Activated naive CD4-positive, alpha-beta T cell treated with anti-CD3 and anti-CD28 coated beads, Interleukin-2, amount 10 ng/mL, durations not matched to agents 7 days and 5 days (primary cell): Measurements from ENCODE around the gene OR10A2.
"Not testable (repeated sequence)": the region's sequence is repeated elsewhere in the genome, so short reads cannot be mapped to it uniquely, and the experiment has no call there.

Experiments used
- CTCF ChIA-PET: fragments of 350-600 bp; sonication (Branson Sonifier 250); formaldehyde crosslinking; loops from one replicate; lab custom pipeline; 2021; ENCODE audit warnings: antibody characterized with exemption; lab: Charles Lee
- DNase-seq: peaks from one replicate; pipeline ENCODE4 v3.0.0-alpha.2; 2020
- H3K27ac Mint-ChIP-seq: one replicate; pipeline ENCODE4 v1.8.0; 2021; ENCODE audit warnings: mild to moderate bottlenecking, moderate library complexity, mixed read lengths
- H3K27me3 Mint-ChIP-seq: one replicate; pipeline ENCODE4 v1.8.0; 2021; ENCODE audit warnings: mild to moderate bottlenecking, mixed read lengths
- H3K36me3 Mint-ChIP-seq: one replicate; pipeline ENCODE4 v1.8.0; 2021; ENCODE audit warnings: mixed read lengths
- H3K4me1 Mint-ChIP-seq: one replicate; pipeline ENCODE4 v1.8.0; 2021; ENCODE audit warnings: mixed read lengths
- H3K4me3 Mint-ChIP-seq: one replicate; pipeline ENCODE4 v1.8.0; 2021; ENCODE audit warnings: mild to moderate bottlenecking, moderate library complexity, mixed read lengths
- H3K9me3 Mint-ChIP-seq: one replicate; pipeline ENCODE4 v1.8.0; 2021; ENCODE audit warnings: mixed read lengths

Gene OR10A2

DNA sequence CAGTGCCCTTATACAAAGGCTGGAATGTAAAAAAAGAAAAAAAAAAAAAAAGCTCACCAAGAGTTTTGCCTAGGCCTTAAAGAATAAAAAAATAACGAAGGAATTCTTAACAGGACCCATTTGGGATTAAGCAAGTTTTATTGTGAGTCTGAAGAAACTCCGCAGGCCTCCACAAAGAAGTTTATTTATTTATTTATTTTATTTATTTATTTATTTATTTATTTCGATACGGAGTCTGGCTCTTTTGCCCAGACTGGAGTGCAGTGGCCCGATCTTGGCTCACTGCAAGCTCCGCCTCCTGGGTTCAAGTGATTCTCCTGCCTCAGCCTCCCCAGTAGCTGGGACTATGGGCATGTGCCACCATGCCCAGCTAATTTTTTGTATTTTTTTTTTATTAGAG lies 8.1 kb upstream of the OR10A2 start:
- H3K27me3 Mint-ChIP-seq, H3K27ac Mint-ChIP-seq, H3K4me1 Mint-ChIP-seq, CTCF ChIA-PET, H3K4me3 Mint-ChIP-seq, H3K36me3 Mint-ChIP-seq, DNase-seq: not testable (repeated sequence)
- H3K9me3 Mint-ChIP-seq, result peaks cover 15% of the 10 kb centered on the region

DNA sequence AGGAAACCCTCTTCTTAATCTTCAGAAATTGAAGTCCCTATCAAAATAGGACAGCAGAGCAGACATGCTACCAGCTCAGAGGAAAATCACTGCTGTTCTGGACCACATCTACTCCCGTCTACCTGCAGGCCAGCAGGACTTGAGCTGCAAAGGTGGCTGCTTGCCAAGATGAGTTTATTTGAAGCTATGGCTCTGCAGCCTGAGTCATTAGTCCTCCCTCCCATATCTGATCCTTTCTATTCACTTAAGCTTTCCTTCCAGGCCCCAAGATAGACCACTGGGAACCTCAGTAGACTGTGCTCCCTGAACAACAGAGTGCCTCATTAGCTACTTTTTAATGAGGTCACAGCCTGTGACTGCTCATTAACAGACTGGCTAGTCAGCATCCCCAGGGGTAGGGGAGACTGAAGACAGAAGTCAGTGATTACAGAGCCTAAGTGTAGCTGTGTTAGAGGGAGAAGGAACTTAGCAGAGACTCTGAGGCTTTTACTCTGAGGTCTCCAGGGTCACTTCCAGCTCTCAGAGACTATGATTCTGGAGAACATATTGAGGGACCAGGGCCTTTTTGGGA lies 6.8 kb upstream of the OR10A2 start:
- Mint-ChIP-seq H3K4me1 (peaks cover 2% of the 10 kb centered on the region), H3K9me3 (peaks cover 12% of the 10 kb centered on the region), H3K4me3 (no peak overlapping the region), H3K36me3 (no peaks in the 10 kb centered on the region), H3K27me3 (no peaks in the 10 kb centered on the region), H3K27ac (no peak overlapping the region)
- DNase-seq, result no peak
- CTCF ChIA-PET, result interaction anchor here (1.1 kb wide), 1 partner anchor 9 kb away, joined by 3 read pairs; no protein-coding TSS in a partner anchor

DNA sequence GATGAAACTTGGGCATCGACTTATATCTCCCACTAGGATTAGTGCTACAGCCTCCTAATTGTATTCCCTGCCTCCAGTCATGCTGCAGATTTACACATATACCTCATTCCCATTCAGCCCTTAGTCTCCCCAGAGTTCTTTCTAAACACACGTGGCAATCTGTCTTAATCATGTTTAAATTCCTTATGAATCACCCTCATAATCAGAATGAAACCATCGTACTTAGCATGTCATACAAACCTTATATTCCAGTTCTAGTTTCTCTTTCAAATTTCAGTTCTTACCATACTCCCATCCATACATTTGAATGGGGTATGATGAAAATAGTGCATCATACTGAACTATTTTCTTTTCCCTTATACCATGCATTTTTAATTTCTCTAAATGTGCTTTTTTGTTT lies 6.0 kb upstream of the OR10A2 start:
- Mint-ChIP-seq H3K27ac (no peak overlapping the region), H3K9me3 (peaks cover 5% of the 10 kb centered on the region), H3K36me3 (no peaks in the 10 kb centered on the region), H3K27me3 (no peaks in the 10 kb centered on the region), H3K4me3 (no peak overlapping the region), H3K4me1 (peaks cover 2% of the 10 kb centered on the region)
- CTCF ChIA-PET, result no interaction called here
- DNase-seq, result no peak

DNA sequence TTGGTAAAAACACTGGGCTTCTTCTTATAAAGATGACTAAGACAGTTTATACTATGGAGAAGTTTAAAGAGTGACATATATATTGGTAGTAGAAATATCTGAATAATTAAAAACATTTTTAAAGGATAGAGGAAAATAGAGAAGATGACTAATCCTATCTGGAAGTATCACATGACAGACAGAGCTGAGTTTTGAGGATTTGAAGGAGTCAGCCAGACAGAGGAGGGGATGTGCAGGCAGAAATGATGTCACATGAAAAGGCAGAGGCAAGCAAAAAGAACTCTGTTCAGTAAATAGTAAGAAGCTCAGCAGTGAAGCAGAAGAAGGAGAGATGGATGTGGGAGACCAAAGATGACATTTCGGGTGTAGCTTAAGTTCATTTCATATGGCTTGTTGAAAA lies 1.6 kb downstream of the OR10A2 start:
- H3K9me3 Mint-ChIP-seq, result no peaks in the 10 kb centered on the region
- no peak for DNase-seq
- no peak overlapping the region for H3K4me3 Mint-ChIP-seq
- H3K27ac Mint-ChIP-seq, result no peak overlapping the region
- H3K4me1 Mint-ChIP-seq, result no peaks in the 10 kb centered on the region
- no peaks in the 10 kb centered on the region for H3K36me3 Mint-ChIP-seq
- no peaks in the 10 kb centered on the region for H3K27me3 Mint-ChIP-seq
- CTCF ChIA-PET, result no interaction called here

DNA sequence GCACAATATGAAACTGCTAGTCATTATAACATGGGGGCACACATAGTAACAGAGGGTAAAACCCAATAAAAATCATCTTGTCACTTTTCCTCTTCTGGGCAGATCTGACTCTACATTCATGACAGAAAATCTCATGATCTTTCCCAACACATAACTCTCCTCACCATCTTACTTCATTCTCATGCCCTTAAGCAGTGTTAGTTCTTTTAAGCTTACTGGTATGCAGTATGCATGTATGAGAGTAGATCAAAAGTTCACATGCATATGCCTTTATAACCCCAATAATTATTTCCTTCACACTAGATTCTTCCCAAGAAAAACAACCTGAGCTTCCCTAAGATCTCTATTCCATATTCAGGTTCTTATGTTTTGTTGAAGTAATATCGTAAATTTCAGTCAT lies 8.4 kb downstream of the OR10A2 start:
- Mint-ChIP-seq H3K9me3 (no peaks in the 10 kb centered on the region), H3K36me3 (no peaks in the 10 kb centered on the region), H3K27me3 (no peaks in the 10 kb centered on the region), H3K4me1 (no peaks in the 10 kb centered on the region), H3K4me3 (no peak overlapping the region), H3K27ac (no peak overlapping the region)
- CTCF ChIA-PET, result no interaction called here
- DNase-seq, result no peak

DNA sequence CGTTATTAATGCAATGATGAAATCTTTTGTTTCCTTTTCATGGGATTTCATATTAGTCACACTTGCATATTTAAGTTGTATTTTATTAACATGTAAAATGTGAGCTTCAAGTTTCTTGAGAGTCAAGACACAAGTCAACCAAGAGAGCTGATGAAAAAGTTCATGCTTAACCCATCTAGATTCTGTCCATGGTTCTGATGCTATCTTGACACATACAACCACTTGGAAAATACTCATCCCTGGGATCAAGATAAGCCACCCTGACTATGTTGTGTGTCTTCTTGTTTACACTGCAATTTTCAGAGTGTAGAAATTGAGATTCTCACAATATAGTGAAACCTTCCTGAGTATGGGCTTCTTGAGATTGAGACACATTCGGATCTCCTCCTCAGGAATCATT lies 12.9 kb downstream of the OR10A2 start:
- H3K27ac Mint-ChIP-seq, result no peak overlapping the region
- H3K36me3 Mint-ChIP-seq, result no peaks in the 10 kb centered on the region
- no peaks in the 10 kb centered on the region for H3K4me1 Mint-ChIP-seq
- H3K9me3 Mint-ChIP-seq, result no peaks in the 10 kb centered on the region
- no peak overlapping the region for H3K4me3 Mint-ChIP-seq
- no peak for DNase-seq
- CTCF ChIA-PET, result no interaction called here
- H3K27me3 Mint-ChIP-seq, result no peaks in the 10 kb centered on the region

DNA sequence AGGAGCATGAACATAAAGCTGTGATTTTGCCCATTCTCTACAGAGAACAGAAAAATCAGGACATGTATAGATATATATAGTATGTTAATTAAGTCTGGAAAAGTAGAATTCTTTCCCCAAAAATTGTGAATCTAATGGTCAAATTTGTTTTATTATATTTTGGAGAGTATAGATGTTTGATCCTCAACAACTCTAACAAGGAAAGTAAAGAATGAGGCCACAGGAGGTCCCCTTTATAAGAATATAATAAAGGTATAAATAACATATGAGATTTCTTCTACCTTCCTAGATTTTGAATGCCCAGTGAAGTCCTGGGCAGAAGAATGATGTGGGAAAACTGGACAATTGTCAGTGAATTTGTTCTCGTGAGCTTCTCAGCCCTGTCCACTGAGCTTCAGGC lies 13.5 kb downstream of the OR10A2 start, which contains the start of gene OR10A4:
Gene OR10A4 (plus strand): TSS at position 301 of the 400 bp plus-strand sequence. CDS start 23 bp downstream, at position 324.
- no peaks in the 10 kb centered on the region for H3K4me1 Mint-ChIP-seq

DNA sequence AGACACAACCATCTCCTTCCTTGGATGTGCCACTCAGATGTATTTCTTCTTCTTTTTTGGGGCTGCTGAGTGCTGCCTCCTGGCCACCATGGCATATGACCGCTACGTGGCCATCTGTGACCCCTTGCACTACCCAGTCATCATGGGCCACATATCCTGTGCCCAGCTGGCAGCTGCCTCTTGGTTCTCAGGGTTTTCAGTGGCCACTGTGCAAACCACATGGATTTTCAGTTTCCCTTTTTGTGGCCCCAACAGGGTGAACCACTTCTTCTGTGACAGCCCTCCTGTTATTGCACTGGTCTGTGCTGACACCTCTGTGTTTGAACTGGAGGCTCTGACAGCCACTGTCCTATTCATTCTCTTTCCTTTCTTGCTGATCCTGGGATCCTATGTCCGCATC lies 14.1 kb downstream of the OR10A2 start:
- H3K36me3 Mint-ChIP-seq, result no peaks in the 10 kb centered on the region
- no peak for DNase-seq
- H3K4me1 Mint-ChIP-seq, result no peaks in the 10 kb centered on the region
- H3K27ac Mint-ChIP-seq, result no peak overlapping the region
- H3K4me3 Mint-ChIP-seq, result no peak overlapping the region
- no peaks in the 10 kb centered on the region for H3K9me3 Mint-ChIP-seq
- CTCF ChIA-PET, result no interaction called here
- no peaks in the 10 kb centered on the region for H3K27me3 Mint-ChIP-seq

More for the DNA sequence above, 13.5 kb downstream of the OR10A2 start, which contains the start of gene OR10A4:
- Mint-ChIP-seq H3K9me3 (no peaks in the 10 kb centered on the region), H3K4me3 (no peak within 1 kb of the TSS), H3K27ac (no peak within 1 kb of the TSS), H3K27me3 (no peaks in the 10 kb centered on the region), H3K36me3 (no peaks in the 10 kb centered on the region)
- DNase-seq, result no peak
- CTCF ChIA-PET, result no interaction called here

DNA sequence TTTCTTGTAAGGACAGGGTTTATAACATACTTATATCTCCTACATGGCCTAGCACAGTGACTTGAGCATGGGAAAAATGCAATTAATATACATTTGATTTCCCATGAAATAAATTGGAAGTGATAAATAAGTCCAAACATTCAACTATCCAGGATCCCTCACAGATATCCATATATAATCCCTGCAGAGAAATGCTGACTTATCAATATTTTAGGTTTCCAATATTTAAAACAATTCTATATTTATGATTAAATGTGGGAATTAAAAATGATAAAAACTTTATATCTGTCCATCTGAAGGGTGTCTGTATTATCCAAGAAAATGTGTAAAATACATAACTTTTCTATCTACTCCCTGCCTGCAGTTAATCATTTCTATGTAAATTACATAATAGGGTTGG lies 19.9 kb downstream of the OR10A2 start:
- no peak for DNase-seq
- Mint-ChIP-seq H3K27me3 (no peaks in the 10 kb centered on the region), H3K4me3 (no peak overlapping the region), H3K9me3 (peaks cover 2% of the 10 kb centered on the region), H3K27ac (no peak overlapping the region), H3K36me3 (no peaks in the 10 kb centered on the region), H3K4me1 (no peaks in the 10 kb centered on the region)
- CTCF ChIA-PET, result no interaction called here

DNA sequence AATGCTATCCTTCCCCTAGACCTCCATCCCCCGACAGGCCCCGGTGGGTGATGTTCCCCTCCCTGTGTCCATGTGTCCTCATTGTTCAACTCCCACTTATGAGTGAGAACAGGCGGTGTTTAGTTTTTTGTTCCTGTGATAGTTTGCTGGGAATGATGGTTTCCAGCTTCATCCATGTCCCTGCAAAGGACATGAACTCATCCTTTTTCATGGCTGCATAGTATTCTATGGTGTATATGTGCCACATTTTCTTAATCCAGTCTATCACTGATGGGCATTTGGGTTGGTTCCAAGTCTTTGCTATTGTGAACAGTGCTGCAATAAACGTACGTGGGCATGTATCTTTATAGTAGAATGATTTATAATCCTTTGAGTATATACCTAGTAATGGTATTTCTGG lies 24.9 kb downstream of the OR10A2 start:
- H3K9me3 Mint-ChIP-seq, H3K4me1 Mint-ChIP-seq, H3K4me3 Mint-ChIP-seq, CTCF ChIA-PET, H3K27ac Mint-ChIP-seq, H3K36me3 Mint-ChIP-seq, DNase-seq, H3K27me3 Mint-ChIP-seq: not testable (repeated sequence)

DNA sequence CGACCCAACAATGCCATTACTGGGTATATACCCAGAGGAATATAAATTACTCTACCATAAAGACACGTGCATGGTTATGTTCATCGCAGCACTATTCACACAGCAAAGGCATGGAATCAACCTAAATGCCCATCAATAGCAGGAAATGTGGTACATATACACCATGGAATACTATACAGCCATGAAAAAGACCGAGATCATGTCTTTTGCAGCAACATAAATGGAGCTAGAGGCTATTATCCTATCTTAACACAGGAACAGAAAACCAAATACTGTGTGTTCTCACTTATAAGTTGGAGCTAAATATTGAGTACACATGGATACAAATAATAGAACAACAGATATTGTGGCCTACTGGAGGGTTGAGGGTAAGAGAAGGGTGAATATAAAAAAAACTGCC lies 26.0 kb downstream of the OR10A2 start:
- Mint-ChIP-seq H3K27ac (no peak overlapping the region), H3K27me3 (no peaks in the 10 kb centered on the region), H3K9me3 (peaks cover 2% of the 10 kb centered on the region), H3K36me3 (no peaks in the 10 kb centered on the region), H3K4me1 (no peaks in the 10 kb centered on the region), H3K4me3 (no peak overlapping the region)
- CTCF ChIA-PET, result no interaction called here
- DNase-seq, result no peak

DNA sequence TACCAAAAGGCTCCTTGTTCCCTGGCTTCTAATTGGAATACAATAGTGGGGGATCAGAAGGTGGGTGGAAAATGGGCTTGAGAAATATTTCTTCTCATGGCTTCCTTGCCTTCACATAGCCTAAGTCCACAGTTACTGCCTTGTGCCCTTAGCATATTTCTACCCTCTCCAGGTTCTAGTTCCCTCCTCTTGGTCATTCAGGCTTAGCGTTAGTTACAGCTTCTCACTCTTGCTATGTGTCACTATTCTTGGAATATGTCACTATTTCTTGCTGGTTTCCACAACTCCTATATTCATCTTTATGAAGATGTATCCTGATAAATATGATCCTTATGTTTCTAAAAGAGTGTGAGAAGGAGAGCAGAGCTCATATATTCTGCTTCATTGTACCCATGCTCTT lies 27.0 kb downstream of the OR10A2 start:
- CTCF ChIA-PET, result no interaction called here
- no peak for DNase-seq
- no peak overlapping the region for H3K4me3 Mint-ChIP-seq

DNA sequence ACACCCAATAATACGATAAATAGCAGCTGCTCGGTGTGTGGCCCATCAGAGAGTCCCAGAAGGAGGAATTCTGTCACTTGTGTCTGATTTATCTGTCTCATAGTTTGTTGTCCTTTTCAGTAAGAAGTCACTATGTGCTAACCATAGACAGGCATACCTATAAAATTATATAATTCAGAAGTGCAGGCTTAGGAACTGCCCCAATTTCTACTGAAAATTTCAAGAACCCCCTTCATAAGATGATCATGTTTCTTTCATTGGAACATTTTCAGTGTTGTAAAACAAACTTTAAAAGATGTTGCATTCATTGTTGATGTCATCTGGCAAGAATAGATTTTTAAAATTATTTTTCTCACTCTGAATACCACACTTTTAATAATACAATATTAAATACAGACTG lies 29.5 kb downstream of the OR10A2 start, which contains the start of gene OR2D2:
Gene OR2D2 (minus strand): TSS at position 101 of the 400 bp plus-strand sequence. CDS start 0 bp downstream, at position 101.
- H3K4me3 Mint-ChIP-seq, result no peak within 1 kb of the TSS
- no peaks in the 10 kb centered on the region for H3K4me1 Mint-ChIP-seq
- no peak within 1 kb of the TSS for H3K27ac Mint-ChIP-seq
- CTCF ChIA-PET, result no interaction called here
- H3K27me3 Mint-ChIP-seq, result peaks cover 4% of the 10 kb centered on the region
- no peak for DNase-seq
- no peaks in the 10 kb centered on the region for H3K36me3 Mint-ChIP-seq
- H3K9me3 Mint-ChIP-seq, result peaks cover 2% of the 10 kb centered on the region

More for the DNA sequence above, 27.0 kb downstream of the OR10A2 start:
- H3K27me3 Mint-ChIP-seq, result peaks cover 4% of the 10 kb centered on the region
- H3K9me3 Mint-ChIP-seq, result peaks cover 2% of the 10 kb centered on the region
- H3K4me1 Mint-ChIP-seq, result no peaks in the 10 kb centered on the region
- no peaks in the 10 kb centered on the region for H3K36me3 Mint-ChIP-seq
- no peak overlapping the region for H3K27ac Mint-ChIP-seq

DNA sequence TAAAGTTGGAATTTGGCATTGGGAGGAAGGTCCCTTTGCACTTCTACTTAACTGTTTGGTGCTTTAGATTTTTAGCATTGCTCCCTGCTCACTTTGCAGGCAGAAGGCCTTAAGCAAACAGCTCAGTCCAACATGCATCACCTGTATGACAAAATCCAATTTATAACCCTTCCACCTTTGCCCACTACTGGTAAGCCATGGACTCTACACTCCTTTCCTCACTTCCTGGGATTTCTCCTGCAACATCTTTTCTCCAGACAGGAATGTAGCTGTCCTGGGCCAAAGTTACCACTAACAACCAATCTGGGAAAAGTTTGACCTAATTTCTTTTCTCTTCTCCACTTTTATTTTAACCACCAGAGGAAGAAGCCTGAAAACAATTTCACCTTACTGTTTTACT lies 31.2 kb downstream of the OR10A2 start:
- Mint-ChIP-seq H3K27ac (no peak overlapping the region), H3K4me3 (no peak overlapping the region), H3K9me3 (no peaks in the 10 kb centered on the region), H3K36me3 (no peaks in the 10 kb centered on the region), H3K4me1 (no peaks in the 10 kb centered on the region), H3K27me3 (peaks cover 4% of the 10 kb centered on the region)
- DNase-seq, result no peak
- CTCF ChIA-PET, result no interaction called here

DNA sequence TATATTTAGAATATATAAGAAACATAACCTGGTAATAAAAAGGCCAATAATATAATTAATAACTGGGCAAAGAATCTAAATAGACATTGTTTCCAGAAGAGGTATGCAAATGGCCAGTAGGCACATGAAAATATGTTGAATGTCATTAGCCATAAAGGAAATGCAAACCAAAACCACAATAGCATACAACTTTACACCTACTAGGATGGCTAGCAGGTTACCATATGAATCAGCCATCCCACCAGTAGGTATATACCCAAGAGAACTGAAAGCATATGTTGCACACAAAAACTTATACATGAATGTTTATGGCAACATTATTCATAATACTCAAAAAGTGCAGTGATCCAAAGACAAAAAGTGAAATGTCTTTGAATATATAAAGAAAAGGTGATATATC lies 32.2 kb downstream of the OR10A2 start:
- H3K27ac Mint-ChIP-seq, result no peak overlapping the region
- no peaks in the 10 kb centered on the region for H3K9me3 Mint-ChIP-seq
- CTCF ChIA-PET, result no interaction called here
- peaks cover 4% of the 10 kb centered on the region for H3K27me3 Mint-ChIP-seq
- H3K4me3 Mint-ChIP-seq, result no peak overlapping the region
- no peaks in the 10 kb centered on the region for H3K4me1 Mint-ChIP-seq
- DNase-seq, result no peak
- H3K36me3 Mint-ChIP-seq, result no peaks in the 10 kb centered on the region
